WTC11 (cell line): ENCODE data around the gene SP3.

Experiments
- MAX ChIP-seq: sonication (generic); formaldehyde crosslinking; IDR thresholded peaks from 2 replicates; pipeline ENCODE4 v1.8.0; 2022; ENCODE audit warnings: mild to moderate bottlenecking, missing genetic modification reagents
- NR3C1 ChIP-seq: sonication (generic); formaldehyde crosslinking; conservative IDR thresholded peaks from 2 replicates; pipeline ENCODE4 v1.8.1; 2023; ENCODE audit warnings: low read depth, mild to moderate bottlenecking, missing genetic modification reagents

- TF ChIP-seq MAX (CRISPR knock-in tag) (no peak), NR3C1 (CRISPR knock-in tag) (no peak)
These were observed 49.5 kb upstream of the SP3 start for GRCh38 chr2:174014699-174015070.
